GM20000 (cell line): ENCODE results near the gene PORCN.

ENCODE experiments used
- DNase-seq: peaks from one replicate; pipeline ENCODE4 v3.0.0; 2012; ENCODE audit warnings: low spot score
- CTCF ChIP-seq: IDR thresholded peaks from 2 replicates; pipeline ENCODE4 v1.5.1; 2012; ENCODE audit warnings: mild to moderate bottlenecking, control low read depth; ENCODE audit errors: extremely low read depth, missing control alignments

The PORCN gene

GRCh38 chrX:48472851-48473703 lies 35.7 kb upstream of the PORCN start:
- no peak for DNase-seq
- TF ChIP-seq CTCF = no peak

GRCh38 chrX:48473704-48473990 lies 35.1 kb upstream of the PORCN start:
- no peak for TF ChIP-seq CTCF
- no peak for DNase-seq

GRCh38 chrX:48474127-48474526 lies 34.7 kb upstream of the PORCN start:
- DNase-seq = no peak
- no peak for TF ChIP-seq CTCF

- TF ChIP-seq CTCF = no peak
- no peak for DNase-seq
These were observed 34.2 kb upstream of the PORCN start for GRCh38 chrX:48474581-48474980.

- DNase-seq = no peak
- no peak for TF ChIP-seq CTCF
These were observed 33.5 kb upstream of the PORCN start for GRCh38 chrX:48475296-48475695.

GRCh38 chrX:48475774-48476577 lies 32.8 kb upstream of the PORCN start, which contains the start of gene FTSJ1:
Gene FTSJ1, plus strand, starts transcription at chrX:48476199. Its CDS starts 1,849 bp downstream, at chrX:48478048.
- TF ChIP-seq CTCF = no peak
- peak; percentile 76 for DNase-seq

- no peak for TF ChIP-seq CTCF
- no peak for DNase-seq
These were observed 31.9 kb upstream of the PORCN start for GRCh38 chrX:48476919-48477318.
